Germinal center (tissue), 1 donor: Measurements from ENCODE around the gene TNPO3.
"Not testable (repeated sequence)": the region's sequence is repeated elsewhere in the genome, so short reads cannot be mapped to it uniquely, and the experiment has no call there.

Experiments used
- DNase-seq: peaks from one replicate; pipeline ENCODE4 v3.0.0; 2012; ENCODE audit warnings: mixed read lengths, low spot score

TNPO3 gene

GRCh38 chr7:129069021-129069420 lies 14.1 kb upstream of the TNPO3 start:
- DNase-seq, result no peak

GRCh38 chr7:129067943-129068548 lies 13.1 kb upstream of the TNPO3 start:
- DNase-seq, result no peak

GRCh38 chr7:129067132-129067561 lies 12.2 kb upstream of the TNPO3 start:
- not testable (repeated sequence) for DNase-seq

GRCh38 chr7:129066290-129067131 lies 11.6 kb upstream of the TNPO3 start:
- no peak for DNase-seq

GRCh38 chr7:129055861-129056464 lies 1.1 kb upstream of the TNPO3 start:
- DNase-seq, result no peak

- no peak for DNase-seq
These were observed 444 bp upstream of the TNPO3 start for GRCh38 chr7:129055294-129055816.

GRCh38 chr7:129053938-129054437 lies 923 bp downstream of the TNPO3 start:
- peak; percentile 9 for DNase-seq

- DNase-seq, result no peak
These were observed 2.5 kb downstream of the TNPO3 start for GRCh38 chr7:129052441-129052840.

GRCh38 chr7:129051459-129051858 lies 3.5 kb downstream of the TNPO3 start:
- DNase-seq, result not testable (repeated sequence)

- DNase-seq, result no peak
These were observed 7.2 kb downstream of the TNPO3 start for GRCh38 chr7:129047761-129048160.

- no peak for DNase-seq
These were observed 9.2 kb downstream of the TNPO3 start for GRCh38 chr7:129045682-129046081.

GRCh38 chr7:129043012-129043411 lies 11.9 kb downstream of the TNPO3 start:
- DNase-seq, result no peak

- no peak for DNase-seq
These were observed 13.5 kb downstream of the TNPO3 start for GRCh38 chr7:129041142-129042085.

- DNase-seq, result not testable (repeated sequence)
These were observed 16.4 kb downstream of the TNPO3 start for GRCh38 chr7:129038468-129038867.

GRCh38 chr7:129037585-129037984 lies 17.3 kb downstream of the TNPO3 start:
- DNase-seq, result no peak

- DNase-seq, result no peak
These were observed 22.9 kb downstream of the TNPO3 start for GRCh38 chr7:129032017-129032416.

- no peak for DNase-seq
These were observed 24.5 kb downstream of the TNPO3 start for GRCh38 chr7:129030440-129030839.

- DNase-seq, result no peak
These were observed 30.8 kb downstream of the TNPO3 start for GRCh38 chr7:129024125-129024524.

GRCh38 chr7:129021656-129022055 lies 33.3 kb downstream of the TNPO3 start:
- DNase-seq, result no peak

GRCh38 chr7:129017933-129018538 lies 36.9 kb downstream of the TNPO3 start:
- peak; percentile 20 for DNase-seq

- DNase-seq, result no peak
These were observed 37.6 kb downstream of the TNPO3 start for GRCh38 chr7:129017264-129017663.
